Heart right ventricle (tissue), 16 donors: ENCODE results near the gene KSR1. TPM values are rescaled to one million over a fixed set of nuclear protein-coding genes. Genes with fewer than 3 reads are reported as not detected.

ENCODE experiments used
- ATAC-seq, 8 donors: fragments of 200-7000 bp; cut with Tn5 transposase; one replicate each; pipeline ENCODE4 v1.9.1; 2020; ENCODE audit warnings: mild to moderate bottlenecking in 8 of 8, moderate library complexity in 8 of 8, moderate number of reproducible peaks in 1 of 8
- DNase-seq, 2 donors: peaks; one replicate each; pipeline ENCODE4 v3.0.0-alpha.2; 2020
- H3K27ac ChIP-seq, 10 donors: fragments of 200-600 bp; sonication (generic) in 2 of 10; one replicate each; pipeline versions ENCODE4 v1.5.0 to v1.8.0; 2020 to 2022; ENCODE audit warnings: mild to moderate bottlenecking in 3 of 10
- H3K27me3 ChIP-seq, 7 donors: fragments of 200-600 bp; one replicate each; pipeline ENCODE4 v1.8.0; 2021 to 2022; ENCODE audit warnings: mild to moderate bottlenecking in 2 of 7
- H3K36me3 ChIP-seq, 9 donors: fragments of 200-600 bp; sonication (generic) in 1 of 9; one replicate each; pipeline versions ENCODE4 v1.5.0 to v1.8.0; 2020 to 2022; ENCODE audit warnings: mild to moderate bottlenecking in 2 of 9
- H3K4me1 ChIP-seq, 9 donors: fragments of 200-600 bp; sonication (generic) in 1 of 9; one replicate each; pipeline versions ENCODE4 v1.5.0 to v1.8.0; 2020 to 2022; ENCODE audit warnings: mild to moderate bottlenecking in 4 of 9
- H3K4me3 ChIP-seq, 10 donors: fragments of 200-600 bp; sonication (generic) in 2 of 10; one replicate each; pipeline versions ENCODE4 v1.5.0 to v1.8.0; 2020 to 2022; ENCODE audit warnings: mild to moderate bottlenecking in 7 of 10, moderate library complexity in 2 of 10
- H3K9me3 ChIP-seq, 11 donors: fragments of 200-600 bp in 10 of 11; sonication (generic) in 2 of 11; one replicate each; pipeline versions ENCODE4 v1.5.0 to v1.8.0; 2013 to 2022; ENCODE audit warnings: mild to moderate bottlenecking in 2 of 11, control low read depth in 1 of 11, moderate library complexity in 1 of 11
- WGBS, 2 donors: extraction: QIAGEN DNeasy Blood & Tissue Kit; methylation state at CpG; one replicate each; pipeline ENCODE4 v1.1.7; 2013; ENCODE audit warnings: inconsistent platforms in 1 of 2; 5-methylcytosine and 5-hydroxymethylcytosine counted together
- intact Hi-C, 10 donors: fragments of 100-400 bp; cut with DNase I; formaldehyde crosslinking; loops; one replicate each; pipeline versions ENCODE4 v1.11.1 to v1.14.2; 2022
- polyA plus RNA-seq, 2 donors: library from polyadenylated mRNA; stranded (reverse); fragments of 200-250 nt; gene quantifications; one replicate each; pipeline ENCODE4 v1.2.3, GENCODE V29; 2013
- total RNA-seq, 10 donors: library from RNA; stranded (reverse); fragmentation: NEBNext Ultra II Directional in 3 of 10; extraction: Animal tissue kit (Norgen Biotek cat#: 25700) in 3 of 10; gene quantifications; one replicate each; pipeline versions ENCODE4 v1.2.1 to v1.2.4, GENCODE V29; 2021 to 2023
- TF ChIP-seq, protein P1 (sequence below), 9 donors: fragments of 200-600 bp; sonication (generic) in 2 of 9; IDR thresholded peaks; one replicate each; pipeline versions ENCODE4 v1.5.0 to v1.8.0; 2021 to 2022; ENCODE audit warnings: antibody characterized with exemption in 9 of 9, mild to moderate bottlenecking in 5 of 9, moderate library complexity in 1 of 9
- donor health status: Arrhythmogenic right ventricular cardiomyopathy.
- donor health status: ischemic (EF 13 %, LVEDD 7.1; RV severe dilation, severe dysfunction).
- donor health status: healthy with polysubstance abuse.
- donor health status: DM: no; HTN: yes; CAD: no.
- donor health status: DM: no; HTN: no; CAD: no.
- donor health status: ischemic (EF 25% LVEDD 6.9; RV normal size, moderate dysfunction).
- donor health status: ischemic (EF 25% LVEDD 5.7; RV mildly dilated, moderate dysfunction).
- donor health status: healthy.
- donor health status: DM: yes; HTN: yes; CAD: no.
- donor health status: Ischemic cardiomyopathy.
- donor health status: ischemic (EF 35%, LVEDD 5.7; RV mildly dilated, moderate dysfunction).
- donor health status: nonischemic (EF 11% LVEDD 7.7; RV severe dilation, severe dysfunction).
- donor health status: DM: yes; HTN: yes; CAD: no.
- donor health status: PGD.
- donor health status: ischemic (EF 29% LVEDD 5.4; RV normal size, mild dysfunction).
- donor health status: nonischemic (EF 23%, LVEDD 6.1; RV moderate dilation, normal function).

Gene KSR1
- total and polyA plus RNA-seq, 12 donors, result 5.6 to 19.6 (median 8.6) TPM

- 53 to 64% methylated on average over 6 of the region's 6 CpGs for WGBS, 2 donors
- no peaks in the 10 kb centered on the region for H3K9me3 ChIP-seq
These were observed 41.0 kb upstream of the KSR1 start for GRCh38 chr17:27415120-27415795.

GRCh38 chr17:27417596-27418365, 38.5 kb upstream of the KSR1 start:
- H3K9me3 ChIP-seq, result no peaks in the 10 kb centered on the region
- intact Hi-C loops, result no loop called here
- 97% methylated on average over 13 of the region's 13 CpGs for WGBS, 2 donors
- no peak for DNase-seq
- no peaks in the 10 kb centered on the region for H3K36me3 ChIP-seq
- H3K27me3 ChIP-seq, result no peaks in the 10 kb centered on the region
- no peak for ATAC-seq
- TF ChIP-seq, protein P1, sequence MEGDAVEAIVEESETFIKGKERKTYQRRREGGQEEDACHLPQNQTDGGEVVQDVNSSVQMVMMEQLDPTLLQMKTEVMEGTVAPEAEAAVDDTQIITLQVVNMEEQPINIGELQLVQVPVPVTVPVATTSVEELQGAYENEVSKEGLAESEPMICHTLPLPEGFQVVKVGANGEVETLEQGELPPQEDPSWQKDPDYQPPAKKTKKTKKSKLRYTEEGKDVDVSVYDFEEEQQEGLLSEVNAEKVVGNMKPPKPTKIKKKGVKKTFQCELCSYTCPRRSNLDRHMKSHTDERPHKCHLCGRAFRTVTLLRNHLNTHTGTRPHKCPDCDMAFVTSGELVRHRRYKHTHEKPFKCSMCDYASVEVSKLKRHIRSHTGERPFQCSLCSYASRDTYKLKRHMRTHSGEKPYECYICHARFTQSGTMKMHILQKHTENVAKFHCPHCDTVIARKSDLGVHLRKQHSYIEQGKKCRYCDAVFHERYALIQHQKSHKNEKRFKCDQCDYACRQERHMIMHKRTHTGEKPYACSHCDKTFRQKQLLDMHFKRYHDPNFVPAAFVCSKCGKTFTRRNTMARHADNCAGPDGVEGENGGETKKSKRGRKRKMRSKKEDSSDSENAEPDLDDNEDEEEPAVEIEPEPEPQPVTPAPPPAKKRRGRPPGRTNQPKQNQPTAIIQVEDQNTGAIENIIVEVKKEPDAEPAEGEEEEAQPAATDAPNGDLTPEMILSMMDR (IDR thresholded peaks at IDR 0.05), result no peak
- no peak overlapping the region for H3K27ac ChIP-seq
- H3K4me3 ChIP-seq, result no peak overlapping the region
- peaks cover 0 to 26% (median 0%) of the 10 kb centered on the region in 9 donors for H3K4me1 ChIP-seq

More at GRCh38 chr17:27415120-27415795, 41.0 kb upstream of the KSR1 start:
- intact Hi-C loops, result no loop called here
- H3K36me3 ChIP-seq, result no peaks in the 10 kb centered on the region
- TF ChIP-seq, protein P1 (IDR thresholded peaks at IDR 0.05), result no peak
- H3K27me3 ChIP-seq, result no peaks in the 10 kb centered on the region
- ATAC-seq (no peak), DNase-seq (no peak)
- no peak overlapping the region for H3K27ac ChIP-seq
- no peak overlapping the region for H3K4me3 ChIP-seq
- peaks cover 0 to 34% (median 0%) of the 10 kb centered on the region in 9 donors for H3K4me1 ChIP-seq

- Histone ChIP-seq H3K4me1 (peaks cover 0 to 21% (median 0%) of the 10 kb centered on the region in 9 donors), H3K27me3 (no peaks in the 10 kb centered on the region), H3K4me3 (no peak overlapping the region), H3K36me3 (no peaks in the 10 kb centered on the region), H3K9me3 (no peaks in the 10 kb centered on the region), H3K27ac (no peak overlapping the region)
- 91 to 98% methylated on average over 3 of the region's 3 CpGs for WGBS, 2 donors
- TF ChIP-seq, protein P1 (IDR thresholded peaks at IDR 0.05), result no peak
- DNase-seq, result no peak
- intact Hi-C loops, result no loop called here
- ATAC-seq, result no peak
These were observed 38.0 kb upstream of the KSR1 start for GRCh38 chr17:27418366-27418615.

- intact Hi-C loops, result no loop called here
- no peaks in the 10 kb centered on the region for H3K27me3 ChIP-seq
- ATAC-seq (no peak), DNase-seq (no peak)
- H3K4me3 ChIP-seq, result no peak overlapping the region
- no peaks in the 10 kb centered on the region for H3K36me3 ChIP-seq
- H3K27ac ChIP-seq, result no peak overlapping the region
- H3K4me1 ChIP-seq, result peaks cover 0 to 12% (median 0%) of the 10 kb centered on the region in 9 donors
- WGBS, 2 donors, result 98 to 100% methylated on average over 4 of the region's 4 CpGs
- TF ChIP-seq, protein P1 (IDR thresholded peaks at IDR 0.05), result no peak
- no peaks in the 10 kb centered on the region for H3K9me3 ChIP-seq
These were observed 37.1 kb upstream of the KSR1 start for GRCh38 chr17:27419156-27419555.
